Stimulated activated CD4-positive, alpha-beta T cell treated with anti-CD3 and anti-CD28 coated beads, Interleukin-1b, Interleukin-23, amount 100 ng/mL, for 1 hour (primary cell): ENCODE results near the gene MYO5B.

Experiments
- DNase-seq, 2 donors: peaks; one replicate each; pipeline ENCODE4 v3.0.0-alpha.2; 2020; ENCODE audit warnings: low read depth in 2 of 2

The MYO5B gene

DNA sequence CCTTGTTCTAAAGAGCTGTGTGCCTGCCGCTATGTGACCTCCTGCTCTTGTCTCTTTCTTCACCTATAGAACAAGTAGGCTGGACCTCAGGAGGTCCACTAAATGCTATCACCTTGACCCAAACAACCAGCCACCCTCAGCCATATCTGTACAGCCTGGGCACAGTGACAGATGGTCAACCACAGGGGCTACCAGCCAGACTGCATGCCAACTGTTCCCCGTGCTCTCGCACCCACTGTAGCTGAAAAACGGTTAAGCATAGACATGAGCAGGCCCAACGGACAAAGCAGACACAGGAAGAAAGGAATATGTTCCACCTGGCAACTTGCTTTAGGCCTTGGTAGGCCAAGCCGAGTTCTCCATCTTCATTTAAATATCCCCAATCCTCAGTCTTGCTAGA is 338.5 kb downstream of the MYO5B start:
- DNase-seq = no peak

DNA sequence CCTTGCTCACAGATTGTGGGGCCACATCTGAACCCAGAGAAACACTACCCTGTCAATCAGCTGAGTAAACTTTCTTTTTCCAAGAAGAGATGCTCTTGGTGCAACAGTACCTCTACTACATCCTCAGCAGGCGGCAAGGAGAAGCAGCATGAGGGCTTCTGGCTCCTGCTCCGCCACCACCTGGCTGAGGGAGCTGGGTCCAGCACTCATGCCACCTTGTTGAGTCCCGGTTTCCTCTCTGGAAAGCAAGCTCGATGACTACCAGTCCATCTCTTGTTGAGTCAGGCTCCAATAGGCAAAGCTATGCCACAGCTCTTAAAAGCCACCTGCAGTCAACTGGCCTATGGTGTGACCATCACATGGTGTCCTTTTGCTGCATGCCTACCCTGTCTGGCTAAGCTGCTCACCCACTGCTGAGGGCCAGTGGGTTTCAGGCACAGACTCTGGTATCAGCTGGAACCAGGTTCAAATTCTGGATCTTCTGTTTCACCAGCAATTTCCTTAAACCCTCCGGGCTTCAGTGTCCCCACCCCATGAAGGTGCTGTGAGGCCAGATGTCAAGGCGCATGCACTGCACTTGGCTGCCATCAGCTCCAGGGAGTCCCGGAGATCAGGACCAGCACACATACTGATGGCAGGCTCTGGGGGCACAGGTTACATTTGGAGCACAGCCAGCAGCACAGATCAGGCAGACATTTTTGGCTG is 339.1 kb downstream of the MYO5B start:
- no peak for DNase-seq

DNA sequence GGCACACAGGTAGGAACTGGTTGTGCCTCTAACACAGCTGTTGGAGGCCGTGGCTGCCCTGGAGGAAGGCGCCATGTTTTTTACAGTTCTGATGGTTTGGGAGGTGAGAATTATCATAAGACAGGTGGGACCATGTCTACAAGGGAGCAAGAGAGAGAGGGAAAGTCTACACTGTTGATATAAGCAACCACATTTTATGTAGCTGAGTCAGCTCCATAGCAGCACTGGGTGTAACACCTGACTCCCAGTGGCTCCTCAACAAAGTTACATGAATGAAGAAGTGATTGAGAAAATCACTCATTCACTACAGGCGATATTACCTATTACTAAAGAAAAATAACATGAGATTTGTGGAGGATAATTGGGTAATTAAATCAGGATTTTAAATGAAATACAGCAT is 340.3 kb downstream of the MYO5B start:
- no peak for DNase-seq

DNA sequence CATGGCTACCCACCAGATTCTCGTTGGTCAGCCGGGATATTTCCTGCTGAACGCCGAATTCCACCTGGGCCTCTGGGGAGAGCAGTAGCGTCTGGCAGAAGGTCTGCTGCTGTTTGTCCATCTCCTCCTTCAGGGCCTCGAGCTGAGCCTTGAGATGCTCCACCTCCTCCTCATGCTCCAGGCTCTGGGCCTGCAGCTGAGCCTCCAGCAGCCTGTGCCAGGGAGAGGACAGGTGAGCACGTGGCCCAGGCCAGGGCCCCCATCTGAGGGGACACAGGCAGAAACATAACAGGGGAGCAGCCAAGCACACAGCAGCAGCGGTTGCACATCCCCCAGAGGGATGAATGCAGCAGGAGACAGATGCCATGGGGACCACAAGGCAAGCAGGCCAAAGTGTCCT is 341.5 kb downstream of the MYO5B start:
- no peak for DNase-seq

DNA sequence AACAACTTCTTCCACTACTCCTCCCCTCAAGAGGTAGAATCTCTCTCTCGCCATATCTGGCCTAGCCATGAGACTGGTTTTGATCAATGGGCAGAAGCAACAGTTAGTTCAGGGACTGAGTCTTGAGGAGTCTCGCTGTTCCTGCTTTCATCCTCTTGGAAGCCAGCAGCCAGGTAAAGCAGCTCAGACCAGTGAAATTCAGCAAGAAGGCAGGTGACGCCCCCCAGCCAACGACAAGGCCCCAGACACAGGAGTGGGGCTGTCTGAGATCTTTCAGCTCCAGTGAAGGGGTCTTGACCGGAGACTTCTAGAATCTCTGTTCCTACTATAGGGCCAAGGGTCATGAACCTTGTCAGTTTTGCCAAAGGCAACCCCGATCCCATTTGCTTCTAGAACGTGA is 341.9 kb downstream of the MYO5B start:
- DNase-seq = no peak

DNA sequence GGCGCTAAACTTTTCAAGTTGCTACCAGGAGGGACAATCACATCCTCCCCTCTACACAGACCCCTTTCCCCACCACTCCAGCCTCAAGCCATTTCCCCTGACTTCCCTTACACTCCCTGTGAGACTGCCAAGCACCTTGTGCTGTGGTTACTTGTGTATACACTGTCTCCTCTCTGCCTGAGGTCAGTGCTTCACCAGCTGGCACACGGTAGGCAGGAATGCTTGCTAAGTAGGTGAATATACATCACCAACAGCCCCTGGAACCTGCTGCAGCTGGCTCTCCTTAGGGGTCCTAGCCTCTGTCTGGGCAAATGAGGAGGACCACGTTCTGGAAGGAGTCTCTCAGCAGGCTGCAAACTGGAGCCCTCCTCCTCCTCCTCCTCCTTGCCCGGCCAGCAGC is 343.3 kb downstream of the MYO5B start:
- no peak for DNase-seq

DNA sequence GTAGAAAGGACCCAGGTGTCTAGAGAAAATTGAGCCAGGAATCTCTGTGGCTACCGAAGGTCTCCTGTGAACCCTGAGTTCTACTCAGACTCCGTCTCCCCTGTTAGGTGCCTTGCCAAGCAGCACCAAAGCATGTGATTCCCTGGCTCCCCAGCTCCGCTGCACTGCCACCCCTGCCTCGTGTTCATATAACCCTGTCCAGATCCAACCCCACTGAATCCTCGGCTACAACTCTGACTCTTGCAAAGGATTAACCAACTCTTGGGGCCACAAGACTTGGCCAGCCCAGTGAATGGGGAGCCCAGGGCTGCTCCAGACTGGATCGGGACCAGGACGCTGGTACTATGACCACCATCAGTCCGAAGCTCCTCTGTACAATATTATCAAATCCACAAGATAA is 344.3 kb downstream of the MYO5B start:
- DNase-seq = no peak

DNA sequence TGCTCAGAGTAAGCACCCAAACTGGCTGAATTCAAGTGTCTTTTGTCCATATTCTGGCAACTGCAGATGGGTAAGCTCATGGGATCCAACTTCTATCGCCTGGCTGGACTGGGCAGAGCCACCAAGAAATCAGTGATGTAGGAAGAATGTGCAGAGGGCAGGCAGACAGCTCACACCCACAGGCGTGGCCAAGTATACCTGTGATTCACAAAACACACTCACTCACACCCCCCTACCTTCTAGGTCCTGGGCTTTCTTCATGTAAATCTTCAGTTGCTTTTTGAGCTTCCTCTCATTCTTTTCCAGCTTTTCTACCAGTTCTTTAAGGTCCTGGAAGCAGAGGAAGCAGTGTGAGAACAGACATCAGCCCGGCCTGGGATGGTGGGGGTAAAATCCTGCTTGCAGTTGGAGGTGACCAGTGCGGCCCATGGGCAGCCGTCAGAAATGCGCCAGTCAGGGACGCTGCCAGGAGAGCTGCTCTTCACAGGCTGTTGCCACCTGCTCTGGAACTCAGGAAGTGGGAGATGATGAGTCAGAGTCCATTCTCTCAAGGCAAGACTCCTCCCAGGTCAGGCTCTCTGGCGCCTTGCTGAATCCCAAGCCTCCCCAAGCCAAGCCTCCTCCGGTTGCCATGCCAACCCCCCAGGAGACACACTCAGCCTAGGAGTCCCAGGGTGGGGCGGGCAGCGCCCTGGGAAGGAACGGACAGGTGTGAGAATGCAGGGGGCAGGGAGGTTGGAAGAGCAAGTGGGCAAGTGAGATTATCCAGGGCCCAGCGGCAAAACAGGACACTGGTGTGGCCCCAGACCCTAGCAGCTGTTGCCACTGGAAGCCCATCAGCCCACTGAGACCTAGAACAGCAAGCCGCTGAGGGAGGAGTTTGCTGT is 345.4 kb downstream of the MYO5B start:
- DNase-seq = no peak

DNA sequence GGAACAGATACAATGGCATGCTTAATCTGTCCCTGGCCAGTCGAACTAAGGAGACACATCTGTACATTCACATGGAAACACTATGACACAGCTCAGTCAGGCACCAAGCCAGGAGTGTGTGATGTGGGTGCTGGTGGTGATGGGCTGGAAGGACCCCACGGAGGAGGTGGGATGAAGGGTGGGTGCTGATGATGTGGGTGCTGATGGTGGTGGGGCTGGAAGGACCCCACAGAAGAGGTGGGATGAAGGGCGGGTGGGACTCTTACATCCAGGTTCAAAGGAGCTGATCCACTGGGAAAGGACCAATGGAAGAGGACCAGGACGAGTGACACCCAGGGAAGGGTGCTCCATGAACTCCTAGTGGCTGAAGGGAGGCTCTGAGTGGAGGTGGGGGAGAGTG is 346.8 kb downstream of the MYO5B start:
- no peak for DNase-seq

DNA sequence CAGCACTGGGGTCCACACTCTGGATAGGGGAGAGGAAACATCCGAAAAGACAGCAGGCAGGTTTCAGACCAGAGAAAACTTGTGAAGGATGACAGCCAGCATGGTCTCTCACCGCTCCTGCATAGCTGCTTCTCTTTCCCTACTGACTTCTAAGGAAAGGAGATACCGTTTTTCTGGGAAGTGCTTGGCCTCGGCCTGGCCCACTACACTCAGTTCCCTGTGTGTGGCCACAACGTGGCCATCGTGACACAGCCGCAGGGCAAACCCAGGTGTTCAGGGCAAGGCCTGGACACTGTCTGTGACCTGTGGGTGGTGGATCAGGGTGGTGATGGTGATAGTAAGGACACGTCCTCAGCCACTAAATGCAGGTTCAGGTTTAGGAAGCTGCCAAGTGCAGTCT is 347.4 kb downstream of the MYO5B start:
- DNase-seq = no peak

DNA sequence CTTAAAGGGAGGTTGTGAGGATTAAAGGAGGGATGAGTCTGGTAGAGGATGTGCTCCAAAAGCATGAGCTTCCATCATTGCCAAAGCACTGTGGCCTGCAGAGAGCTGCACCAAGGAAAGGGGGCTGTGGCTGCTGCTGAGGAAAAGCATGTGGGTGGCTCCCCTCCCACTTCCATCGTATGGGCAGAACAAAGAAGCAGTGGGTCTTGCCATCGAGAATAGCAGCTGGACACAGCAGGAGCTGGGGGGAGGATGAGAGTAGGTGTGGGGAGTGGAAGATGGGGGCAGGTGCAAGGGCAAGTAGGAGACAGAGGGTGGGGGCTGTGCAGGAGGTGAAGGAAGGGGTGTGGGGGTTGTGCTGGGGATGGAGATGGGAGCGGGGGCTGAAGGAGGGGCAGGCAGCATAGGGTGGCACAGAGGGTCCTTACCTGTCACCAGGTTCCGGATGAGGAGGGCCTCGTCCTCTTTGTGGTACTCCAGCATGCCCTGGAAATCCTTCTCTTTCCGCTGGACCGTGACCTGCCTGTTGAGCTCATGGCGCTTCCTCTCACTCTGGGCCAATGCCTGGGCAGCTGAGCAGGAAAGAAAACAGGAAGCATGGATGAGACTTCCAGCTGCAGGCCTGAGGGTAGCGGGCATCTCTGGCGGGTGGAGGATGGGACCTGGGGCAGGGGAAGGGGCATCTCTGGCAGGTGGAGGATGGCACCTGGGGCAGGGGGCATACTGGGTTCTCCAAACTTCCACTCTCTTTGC is 348.1 kb downstream of the MYO5B start:
- no peak for DNase-seq

DNA sequence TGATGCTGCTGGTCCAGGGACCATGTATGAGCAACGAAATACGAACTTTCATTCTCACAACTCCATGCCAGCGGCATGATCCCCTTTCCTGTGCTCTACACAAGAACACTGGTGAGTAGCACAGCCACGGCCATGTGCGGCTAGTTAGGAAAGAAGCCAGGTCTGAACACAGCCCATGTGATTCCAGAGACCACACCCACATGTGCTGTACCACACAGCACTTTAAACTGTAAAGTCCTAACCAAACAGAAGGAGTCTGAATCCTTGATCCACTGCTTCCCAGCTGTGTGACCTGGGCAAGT is 348.6 kb downstream of the MYO5B start:
- DNase-seq = no peak

DNA sequence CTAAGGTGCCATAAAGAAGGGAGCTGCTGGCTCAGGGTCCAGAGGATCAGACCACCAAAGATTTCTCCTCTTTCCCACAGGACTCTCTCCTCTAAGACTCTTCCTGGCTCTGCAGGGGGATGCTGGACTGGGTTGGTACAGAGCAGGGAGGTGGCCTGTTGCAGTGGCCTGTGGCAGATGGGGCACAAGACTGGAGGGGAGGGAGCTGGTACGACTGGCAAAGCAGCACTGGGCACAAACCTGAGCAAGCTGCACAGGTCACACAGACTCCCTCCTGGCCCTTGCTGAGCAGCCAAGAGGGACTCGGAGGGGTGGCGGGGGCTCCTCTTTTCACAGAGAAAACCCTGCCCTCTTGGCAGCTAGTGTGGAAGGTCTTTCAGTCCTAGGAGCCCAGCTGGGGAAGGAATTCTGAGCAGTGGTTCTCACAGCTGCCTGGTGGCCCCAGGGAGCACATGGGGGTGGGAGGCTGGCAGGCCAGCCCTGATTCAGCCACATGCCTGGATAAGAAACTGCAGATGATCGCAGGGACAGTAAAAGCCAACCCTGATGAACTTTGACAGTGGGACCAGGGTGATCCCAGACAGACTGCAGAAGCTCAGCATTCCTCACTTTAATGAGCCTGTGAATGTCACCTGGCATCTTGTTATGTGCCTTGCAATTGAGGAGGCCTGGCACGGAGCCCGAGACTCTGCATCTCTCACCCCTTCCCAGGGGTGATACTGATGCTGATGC is 349.2 kb downstream of the MYO5B start:
- no peak for DNase-seq

DNA sequence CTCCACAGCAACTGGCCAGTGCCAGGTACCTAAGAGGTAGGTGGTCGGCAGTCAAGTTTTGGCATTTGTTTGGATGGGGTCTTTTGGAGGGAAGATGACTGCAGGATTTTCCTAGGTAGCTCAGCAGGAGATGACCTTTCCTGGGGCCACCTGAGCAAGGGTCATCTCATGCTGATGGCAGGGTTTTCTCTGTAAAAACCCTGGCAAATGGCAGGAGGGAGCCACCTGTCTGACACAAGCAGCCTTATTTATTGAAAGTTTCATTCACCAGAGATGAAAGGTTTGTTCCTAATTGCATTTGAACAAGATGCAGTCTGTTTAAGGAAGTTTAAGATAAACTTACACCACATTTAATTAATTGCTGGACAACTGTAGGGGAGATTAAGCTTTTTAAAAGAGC is 350.0 kb downstream of the MYO5B start:
- DNase-seq = no peak

DNA sequence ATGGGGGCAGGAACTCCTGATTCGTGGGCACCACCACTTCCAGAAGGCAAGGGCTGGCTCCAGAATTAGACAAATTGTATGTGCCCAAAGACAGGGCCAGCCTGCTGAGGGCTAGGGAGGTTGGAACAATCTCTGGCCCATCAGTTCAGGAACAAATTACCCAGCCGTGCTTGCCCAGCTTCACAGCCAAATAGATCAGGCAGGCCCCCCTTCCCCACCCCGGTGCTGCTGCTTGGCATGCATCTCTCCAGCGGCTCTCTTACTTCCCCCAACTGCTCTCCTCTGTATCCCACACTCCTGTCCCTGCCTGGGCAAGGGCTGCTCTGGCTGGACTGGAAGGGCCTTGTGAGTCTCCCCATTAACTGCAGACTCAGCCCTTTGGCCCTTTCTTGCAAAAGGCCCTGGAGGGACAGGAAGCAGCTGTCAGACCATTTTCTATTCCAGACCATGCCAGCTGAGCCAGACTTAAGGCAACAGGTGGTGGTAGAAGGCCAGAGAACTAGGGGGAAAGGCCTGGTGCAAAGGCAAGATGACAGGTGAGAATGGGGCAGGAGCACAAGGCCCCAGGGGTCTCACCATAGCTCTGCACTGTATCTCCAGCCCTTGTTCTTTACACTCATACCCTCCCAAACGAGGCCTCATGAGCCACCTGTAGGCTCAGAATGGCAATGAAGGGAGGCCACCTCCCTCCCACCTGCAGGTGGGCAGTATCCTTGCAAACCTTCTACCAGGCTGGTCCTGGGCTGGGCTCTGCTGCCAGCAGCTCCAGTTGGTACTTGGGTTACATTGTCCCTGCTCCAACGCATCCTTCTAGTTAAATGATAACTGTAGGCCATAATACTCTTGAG is 350.9 kb downstream of the MYO5B start:
- DNase-seq = no peak

DNA sequence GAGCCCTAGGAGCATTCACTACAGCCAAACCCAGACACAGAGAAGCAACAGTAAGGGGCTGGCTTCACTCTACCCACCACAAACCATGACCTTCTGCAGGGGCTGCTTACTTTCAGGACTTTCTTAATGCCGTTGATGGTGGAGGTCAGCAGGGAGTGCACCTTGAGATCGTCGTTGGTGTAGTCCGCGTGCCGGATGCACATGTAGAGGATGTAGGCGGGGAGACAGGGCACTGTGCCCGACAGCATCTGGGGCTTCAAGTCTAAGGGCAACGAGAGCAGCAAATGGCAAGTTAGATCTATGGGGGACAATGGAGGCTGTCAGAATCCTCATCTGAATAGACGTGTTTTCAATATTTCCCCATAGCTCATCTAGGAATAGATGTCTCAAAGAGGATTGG is 351.8 kb downstream of the MYO5B start:
- no peak for DNase-seq

DNA sequence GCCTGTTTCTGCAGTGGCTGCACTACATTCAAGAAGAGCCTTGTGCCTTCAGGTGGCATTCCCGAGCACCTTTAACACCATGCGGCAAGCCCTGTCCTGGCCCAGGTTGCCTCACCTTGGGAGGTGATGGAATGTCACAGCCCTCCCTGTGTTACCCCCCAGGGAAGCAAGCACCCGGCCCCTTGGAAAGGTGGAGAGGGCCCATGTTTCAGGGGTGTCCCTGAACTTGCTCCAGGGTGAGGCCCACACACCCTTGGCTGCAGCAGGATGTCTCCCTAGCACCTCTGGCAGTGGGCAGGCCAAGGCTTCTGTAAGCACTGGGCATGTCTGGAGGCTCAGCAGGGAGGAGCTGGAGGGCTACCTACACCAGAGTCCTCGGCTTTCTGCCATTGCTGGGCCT is 352.3 kb downstream of the MYO5B start:
- no peak for DNase-seq

DNA sequence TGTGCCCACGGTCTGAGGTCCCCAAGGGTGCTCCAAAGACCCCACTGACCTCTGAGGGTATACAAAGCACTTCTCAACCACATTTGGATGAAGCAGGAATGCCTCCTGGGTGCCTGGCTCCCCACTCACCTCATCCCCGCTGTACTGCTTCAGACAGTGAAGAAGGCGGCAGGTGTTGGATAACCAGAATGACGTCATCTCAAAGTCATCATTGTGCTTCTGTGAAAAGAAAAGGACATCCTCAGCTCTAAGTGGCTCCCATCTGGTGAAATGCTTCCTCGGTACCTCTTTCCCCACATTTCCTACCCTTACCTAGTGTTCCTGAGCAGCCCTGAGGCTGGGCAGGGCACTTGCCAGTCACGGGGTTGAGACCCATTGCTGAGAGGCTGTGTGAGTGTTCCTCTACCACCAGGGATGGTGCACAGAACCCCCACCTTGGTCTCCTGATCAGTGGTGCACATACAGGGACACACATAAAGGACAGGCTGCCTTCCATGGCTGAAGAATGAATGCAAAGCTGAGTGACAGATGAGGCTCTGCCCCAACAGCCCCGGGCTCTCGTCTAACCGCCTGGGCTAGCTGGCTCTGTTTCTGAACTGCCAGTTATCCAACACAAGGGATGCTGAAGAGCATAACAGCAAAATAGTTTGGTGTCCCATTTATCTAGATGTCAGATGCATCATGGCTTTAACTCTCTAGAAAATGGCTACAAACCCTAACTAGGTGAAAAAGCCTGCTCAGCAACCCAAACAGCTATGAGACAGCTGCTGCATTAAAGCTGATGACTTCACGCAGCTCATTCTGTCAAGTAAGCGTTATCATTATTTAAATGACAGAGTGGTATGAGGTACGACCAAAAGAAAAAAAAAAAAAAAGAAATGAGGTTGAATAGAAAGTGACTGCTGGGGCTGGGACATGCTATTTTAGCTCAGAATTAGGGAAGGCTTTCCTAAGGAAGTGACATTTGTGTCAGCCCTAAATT is 353.4 kb downstream of the MYO5B start:
- DNase-seq = no peak

DNA sequence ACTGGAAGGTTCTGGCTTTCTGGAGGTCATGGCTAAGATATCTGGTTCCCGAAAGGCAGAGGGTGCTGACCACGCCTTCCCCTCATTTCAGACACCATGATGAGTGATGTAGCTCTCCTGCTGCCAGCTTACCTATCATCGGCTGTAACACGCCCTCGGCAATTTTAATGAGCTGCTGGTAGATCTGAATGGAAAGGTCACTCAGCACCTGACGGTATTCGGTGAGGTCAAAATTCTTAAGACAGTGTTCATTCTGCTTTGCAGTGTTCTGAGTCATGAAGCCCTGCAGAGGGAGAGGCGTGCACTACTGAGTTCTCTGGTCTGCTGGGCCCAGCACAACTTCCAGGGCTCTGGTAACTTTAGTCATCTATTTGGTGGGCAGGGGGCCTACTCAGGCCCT is 355.9 kb downstream of the MYO5B start:
- DNase-seq = no peak

DNA sequence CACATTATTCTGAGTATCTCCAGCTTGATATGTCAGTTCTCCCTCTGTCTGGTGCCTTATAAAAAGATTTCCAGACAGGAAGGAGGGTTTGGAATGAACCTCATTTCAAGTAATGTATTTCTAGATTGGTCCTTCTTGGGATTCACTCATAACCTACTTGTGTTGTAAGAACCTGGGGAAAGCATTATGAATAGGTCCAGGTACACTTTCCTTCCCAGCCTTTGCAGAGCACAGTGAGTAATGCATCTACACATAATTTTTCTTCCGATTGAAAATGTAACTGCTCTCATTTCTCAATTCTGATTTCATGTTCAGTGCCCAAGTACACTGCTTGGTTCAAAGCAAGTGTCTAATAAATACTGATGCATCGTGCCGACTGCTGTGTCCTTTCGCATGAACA is 356.6 kb downstream of the MYO5B start:
- DNase-seq = no peak
